Keratinocyte (primary cell): ENCODE results near the gene KIF25.

Experiments used
- EZH2 ChIP-seq: IDR thresholded peaks from one replicate; pipeline ENCODE4 v1.6.1; 2012; ENCODE audit warnings: inconsistent platforms, mild to moderate bottlenecking, low read length, moderate library complexity
- TF ChIP-seq, protein P1 (sequence below), 3 experiments: IDR thresholded peaks in 1 of 3; conservative IDR thresholded peaks in 1 of 3; optimal IDR thresholded peaks in 1 of 3; 2 replicates in 2 of 3; 3 replicates in 1 of 3; pipeline versions ENCODE3 to v1.5.1; 2011; ENCODE audit warnings: low read length in 3 of 3, mild to moderate bottlenecking in 3 of 3, moderate library complexity in 2 of 3, control low read depth in 1 of 3, inconsistent platforms in 1 of 3; ENCODE audit not compliant: insufficient read depth in 2 of 3; ENCODE audit errors: extremely low read depth in 1 of 3

- TF ChIP-seq, protein P1, sequence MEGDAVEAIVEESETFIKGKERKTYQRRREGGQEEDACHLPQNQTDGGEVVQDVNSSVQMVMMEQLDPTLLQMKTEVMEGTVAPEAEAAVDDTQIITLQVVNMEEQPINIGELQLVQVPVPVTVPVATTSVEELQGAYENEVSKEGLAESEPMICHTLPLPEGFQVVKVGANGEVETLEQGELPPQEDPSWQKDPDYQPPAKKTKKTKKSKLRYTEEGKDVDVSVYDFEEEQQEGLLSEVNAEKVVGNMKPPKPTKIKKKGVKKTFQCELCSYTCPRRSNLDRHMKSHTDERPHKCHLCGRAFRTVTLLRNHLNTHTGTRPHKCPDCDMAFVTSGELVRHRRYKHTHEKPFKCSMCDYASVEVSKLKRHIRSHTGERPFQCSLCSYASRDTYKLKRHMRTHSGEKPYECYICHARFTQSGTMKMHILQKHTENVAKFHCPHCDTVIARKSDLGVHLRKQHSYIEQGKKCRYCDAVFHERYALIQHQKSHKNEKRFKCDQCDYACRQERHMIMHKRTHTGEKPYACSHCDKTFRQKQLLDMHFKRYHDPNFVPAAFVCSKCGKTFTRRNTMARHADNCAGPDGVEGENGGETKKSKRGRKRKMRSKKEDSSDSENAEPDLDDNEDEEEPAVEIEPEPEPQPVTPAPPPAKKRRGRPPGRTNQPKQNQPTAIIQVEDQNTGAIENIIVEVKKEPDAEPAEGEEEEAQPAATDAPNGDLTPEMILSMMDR (optimal IDR thresholded peaks at IDR 0.05 in 1 of 3, IDR thresholded peaks at IDR 0.05 in 1 of 3, conservative IDR thresholded peaks at IDR 0.05 in 1 of 3; ENCODE audit: extremely low read depth in 1 of 3, insufficient read depth in 2 of 3, low read length in 3 of 3), result no peak
- no peak for TF ChIP-seq EZH2
Measured at GRCh38 chr6:168039301-168039700, 41.8 kb downstream of the KIF25 start.
